ENCODE measurements around the gene RPTOR.

RPTOR gene

DNA sequence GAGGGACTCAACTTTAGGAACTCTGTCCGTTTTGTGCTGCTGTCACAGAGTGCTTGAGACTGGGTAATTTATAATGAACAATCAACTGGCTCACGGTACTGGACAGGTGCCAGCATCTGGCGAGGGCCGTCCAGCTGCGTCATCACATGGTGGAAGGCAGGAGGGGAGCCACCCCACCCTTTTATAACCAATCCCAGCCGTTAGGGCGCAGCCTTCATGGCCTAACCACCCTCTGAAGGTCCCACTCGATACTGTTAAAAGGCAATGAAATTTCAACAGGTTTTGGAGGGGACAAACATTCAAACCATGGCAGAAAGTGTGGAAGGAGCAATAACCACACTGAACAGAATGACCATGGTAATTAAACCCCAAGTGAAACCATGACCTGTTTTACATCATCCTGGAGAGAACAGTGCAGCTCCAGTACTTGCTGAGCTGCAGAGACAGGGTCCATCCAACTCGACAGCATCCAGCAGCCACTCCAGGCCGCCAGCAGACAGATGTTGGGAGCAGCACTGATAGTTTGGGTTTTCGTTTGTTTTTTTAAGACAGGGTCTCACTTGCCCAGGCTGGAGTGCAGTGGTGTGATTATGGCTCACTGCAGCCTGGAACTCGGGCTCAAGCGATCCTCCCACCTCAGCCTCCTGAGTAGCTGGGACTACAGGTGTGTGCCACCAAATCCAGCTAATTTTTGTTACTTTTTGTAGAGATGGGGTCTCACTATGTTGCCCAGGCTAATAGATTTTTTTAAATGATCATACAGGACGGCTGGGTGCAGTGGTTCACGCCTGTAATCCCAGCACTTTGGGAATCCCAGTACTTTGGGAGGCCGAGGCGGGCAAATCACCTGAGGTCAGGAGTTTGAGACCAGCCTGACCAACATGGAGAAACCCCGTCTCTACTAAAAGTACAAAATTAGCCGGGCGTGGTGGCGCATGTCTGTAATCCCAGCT lies 458.0 kb downstream of the RPTOR start:
- no peak for DNase-seq

GRCh38 chr17:81003711-81004475 lies 459.3 kb downstream of the RPTOR start:
- DNase-seq: peak; percentile 44

DNA sequence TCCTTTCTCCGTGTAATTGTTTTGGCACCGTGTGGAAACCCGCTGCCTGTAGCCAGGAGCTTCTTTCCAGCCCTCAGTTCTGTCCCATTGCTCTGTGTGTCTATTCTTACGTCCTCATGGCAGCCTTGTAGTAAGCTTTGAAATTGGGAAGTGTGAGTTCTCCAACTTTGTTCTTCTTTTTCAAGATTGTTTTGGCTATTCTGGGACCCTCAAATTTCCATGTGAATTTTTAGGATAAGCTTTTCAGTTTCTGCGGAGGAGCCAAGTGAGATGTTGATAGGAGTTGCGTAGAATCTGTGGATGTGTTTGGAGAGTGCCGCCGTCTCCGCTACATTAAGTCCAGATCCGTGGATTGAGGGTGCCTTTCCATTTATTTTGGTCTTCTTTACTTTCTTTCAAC lies 462.3 kb downstream of the RPTOR start:
- DNase-seq: no peak

DNA sequence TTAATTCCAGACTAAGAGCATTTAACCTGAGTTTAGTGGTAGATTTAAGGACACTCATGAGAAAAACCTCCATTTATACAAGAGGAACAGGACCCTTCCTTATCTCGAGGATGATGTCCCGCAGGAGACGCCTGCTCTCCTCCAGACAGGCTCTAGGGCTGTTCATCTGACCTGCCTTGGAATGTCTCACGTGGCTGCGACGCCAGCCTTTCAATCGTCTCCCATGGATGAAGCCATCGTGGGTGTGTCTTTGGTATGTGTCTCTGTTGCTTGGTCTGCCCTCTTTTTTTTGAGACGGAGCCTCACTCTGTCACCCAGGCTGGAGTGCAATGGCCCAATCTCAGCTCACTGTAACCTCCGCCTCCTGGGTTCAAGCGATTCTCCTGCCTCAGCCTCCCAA lies 463.5 kb downstream of the RPTOR start:
- DNase-seq: no peak

- no peak for DNase-seq
Measured at GRCh38 chr17:81009136-81009535, 464.5 kb downstream of the RPTOR start.

GRCh38 chr17:81010935-81011334 lies 466.3 kb downstream of the RPTOR start:
- no peak for DNase-seq

DNA sequence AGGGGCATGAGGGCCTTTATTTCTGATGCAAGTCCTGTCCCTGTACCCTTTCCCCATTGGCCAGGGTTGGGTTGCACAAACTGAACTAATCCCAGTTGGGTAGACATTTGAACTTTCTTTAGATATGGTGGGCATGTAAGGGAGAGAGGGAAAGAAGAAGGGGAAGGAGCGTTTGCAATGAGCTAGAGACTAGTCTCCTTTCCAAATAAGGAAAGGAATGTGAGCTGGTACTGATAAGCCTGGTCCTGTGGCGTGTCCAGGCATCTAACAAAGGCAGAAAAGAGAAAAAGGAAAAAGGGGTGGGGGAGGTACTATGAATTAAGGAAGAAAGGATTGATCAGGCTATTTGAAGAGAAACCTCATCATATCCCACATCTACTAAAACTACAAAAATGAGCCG lies 467.3 kb downstream of the RPTOR start:
- no peak for DNase-seq

DNA sequence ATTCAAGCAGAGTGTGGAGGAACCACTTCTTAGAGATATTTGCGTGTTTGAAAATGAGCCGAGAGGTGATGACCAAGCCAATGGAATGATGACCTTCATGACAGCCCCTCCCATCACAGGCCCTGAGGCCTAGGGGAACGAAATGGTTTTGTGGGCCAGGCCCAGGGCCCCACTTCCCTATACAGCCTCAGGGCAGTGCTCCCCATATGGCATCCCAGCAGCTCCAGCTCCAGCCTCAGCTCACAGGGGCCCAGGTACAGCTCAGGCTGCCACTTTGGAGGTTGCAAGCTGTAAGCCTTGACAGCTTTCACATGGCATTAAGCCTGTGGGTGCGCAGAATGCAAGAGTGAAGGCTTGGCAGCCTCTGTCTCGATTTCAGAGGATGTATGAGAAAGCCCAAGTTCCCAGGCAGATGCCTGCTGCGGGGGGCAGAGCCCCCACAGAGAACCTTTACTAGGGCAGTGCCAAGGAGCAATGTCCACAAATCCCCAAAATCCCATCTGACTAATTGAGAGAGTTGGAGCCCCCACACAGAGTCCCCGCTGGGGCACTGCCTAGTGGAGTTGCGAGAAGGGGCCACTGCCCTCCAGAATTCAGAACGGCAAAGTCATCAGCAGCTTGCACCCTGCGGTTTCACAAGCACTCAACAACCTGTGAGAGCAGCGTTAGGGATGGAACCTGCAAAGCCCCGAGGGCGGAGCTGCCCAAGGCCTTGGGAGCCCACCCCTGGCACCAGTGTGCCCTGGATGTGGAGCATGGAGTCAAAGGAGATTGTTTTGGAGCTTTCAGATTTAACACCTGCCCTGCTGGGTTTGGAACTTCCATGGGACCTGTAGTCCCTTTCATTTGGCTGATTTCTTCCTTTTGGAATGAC lies 468.2 kb downstream of the RPTOR start:
- DNase-seq: no peak

DNA sequence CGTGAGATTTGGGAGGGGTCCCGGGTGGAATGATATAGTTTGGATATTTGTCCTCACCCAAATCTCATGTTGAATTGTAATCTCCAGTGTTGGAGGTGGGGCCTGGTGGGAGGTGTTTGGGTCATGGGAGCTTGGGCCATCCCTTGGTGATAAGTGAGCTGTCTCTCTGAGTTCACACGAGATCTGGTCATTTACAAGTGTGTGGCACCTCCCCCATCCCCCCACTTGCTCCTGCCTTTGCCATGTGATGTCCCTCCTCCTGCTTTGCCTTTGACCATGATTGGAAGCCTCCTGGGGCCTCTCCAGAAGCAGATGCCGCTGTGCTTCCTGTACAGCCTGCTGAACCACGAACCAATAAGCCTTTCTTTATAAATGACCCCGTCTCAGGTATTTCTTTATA lies 469.0 kb downstream of the RPTOR start:
- DNase-seq: no peak

GRCh38 chr17:81015136-81015535 lies 470.5 kb downstream of the RPTOR start:
- no peak for DNase-seq
